NCI-H128 (cell line): Measurements from ENCODE around the gene ANKRD30A.
"Not testable (repeated sequence)": the region's sequence is repeated elsewhere in the genome, so short reads cannot be mapped to it uniquely, and the experiment has no call there.

Source experiments
- DNase-seq: peaks from one replicate; lab custom pipeline; 2025; ENCODE audit not compliant: unreplicated experiment; lab: John Stamatoyannopoulos, UW

The ANKRD30A gene

GRCh38 chr10:37246637-37247036, 121.2 kb downstream of the ANKRD30A start:
- no peak for DNase-seq

- DNase-seq: not testable (repeated sequence)
These were observed 130.4 kb downstream of the ANKRD30A start for GRCh38 chr10:37255837-37256236.

GRCh38 chr10:37263304-37263703, 137.9 kb downstream of the ANKRD30A start:
- DNase-seq: no peak

GRCh38 chr10:37268266-37268665, 142.9 kb downstream of the ANKRD30A start:
- no peak for DNase-seq

GRCh38 chr10:37269554-37270256, 144.3 kb downstream of the ANKRD30A start:
- DNase-seq: no peak

GRCh38 chr10:37275216-37275777, 149.9 kb downstream of the ANKRD30A start:
- no peak for DNase-seq

- no peak for DNase-seq
These were observed 159.7 kb downstream of the ANKRD30A start for GRCh38 chr10:37285063-37285462.

- no peak for DNase-seq
These were observed 164.6 kb downstream of the ANKRD30A start for GRCh38 chr10:37289833-37290464.

- DNase-seq: no peak
These were observed 175.9 kb downstream of the ANKRD30A start for GRCh38 chr10:37301271-37301670.

- DNase-seq: no peak
These were observed 178.6 kb downstream of the ANKRD30A start for GRCh38 chr10:37304036-37304435.

GRCh38 chr10:37314350-37314749, 189.0 kb downstream of the ANKRD30A start:
- DNase-seq: no peak

- DNase-seq: no peak
These were observed 189.5 kb downstream of the ANKRD30A start for GRCh38 chr10:37314862-37315261.

GRCh38 chr10:37344413-37344812, 219.0 kb downstream of the ANKRD30A start:
- no peak for DNase-seq

- no peak for DNase-seq
These were observed 254.6 kb downstream of the ANKRD30A start for GRCh38 chr10:37379991-37380390.

GRCh38 chr10:37381271-37381670, 255.9 kb downstream of the ANKRD30A start:
- no peak for DNase-seq

- no peak for DNase-seq
These were observed 259.5 kb downstream of the ANKRD30A start for GRCh38 chr10:37384923-37385322.

- DNase-seq: no peak
These were observed 265.5 kb downstream of the ANKRD30A start for GRCh38 chr10:37390926-37391325.

GRCh38 chr10:37400774-37401173, 275.4 kb downstream of the ANKRD30A start:
- not testable (repeated sequence) for DNase-seq

GRCh38 chr10:37401225-37401624, 275.8 kb downstream of the ANKRD30A start:
- DNase-seq: no peak

GRCh38 chr10:37403776-37404175, 278.4 kb downstream of the ANKRD30A start:
- no peak for DNase-seq
